GM21619 (cell line): ENCODE results near the gene CLASP2.
A peak's percentile ranks its signal among the peaks of the same experiment; 100 is the strongest.
"Not testable (repeated sequence)": the region's sequence is repeated elsewhere in the genome, so short reads cannot be mapped to it uniquely, and the experiment has no call there.

Experiments
- ATAC-seq: cut with Tn5 transposase; IDR thresholded peaks from one replicate; pipeline ENCODE4 v1.9.1; 2021; ENCODE audit not compliant: unreplicated experiment

Gene CLASP2

GRCh38 chr3:33690341-33690740 is 27.7 kb downstream of the CLASP2 start:
- no peak for ATAC-seq

GRCh38 chr3:33687406-33688010 is 30.5 kb downstream of the CLASP2 start:
- no peak for ATAC-seq

- ATAC-seq, result no peak
Measured at GRCh38 chr3:33682770-33683169, 35.3 kb downstream of the CLASP2 start.

GRCh38 chr3:33681667-33682066 is 36.4 kb downstream of the CLASP2 start:
- ATAC-seq, result no peak

GRCh38 chr3:33678073-33678472 is 40.0 kb downstream of the CLASP2 start:
- no peak for ATAC-seq

- ATAC-seq, result not testable (repeated sequence)
Measured at GRCh38 chr3:33673436-33673835, 44.6 kb downstream of the CLASP2 start.

- ATAC-seq, result no peak
Measured at GRCh38 chr3:33668618-33669017, 49.4 kb downstream of the CLASP2 start.

- ATAC-seq, result no peak
Measured at GRCh38 chr3:33665294-33665693, 52.8 kb downstream of the CLASP2 start.

GRCh38 chr3:33664195-33664594 is 53.9 kb downstream of the CLASP2 start:
- ATAC-seq, result no peak

GRCh38 chr3:33663042-33663441 is 55.0 kb downstream of the CLASP2 start:
- no peak for ATAC-seq

- ATAC-seq, result no peak
Measured at GRCh38 chr3:33659856-33660434, 58.1 kb downstream of the CLASP2 start.

- peak; percentile 85 for ATAC-seq
Measured at GRCh38 chr3:33658991-33659848, 58.8 kb downstream of the CLASP2 start.

GRCh38 chr3:33658621-33658990 is 59.4 kb downstream of the CLASP2 start:
- no peak for ATAC-seq

GRCh38 chr3:33658039-33658438 is 60.0 kb downstream of the CLASP2 start:
- ATAC-seq, result no peak

- no peak for ATAC-seq
Measured at GRCh38 chr3:33652736-33653135, 65.3 kb downstream of the CLASP2 start.

GRCh38 chr3:33651101-33651500 is 67.0 kb downstream of the CLASP2 start:
- not testable (repeated sequence) for ATAC-seq

- no peak for ATAC-seq
Measured at GRCh38 chr3:33650495-33650894, 67.6 kb downstream of the CLASP2 start.

- ATAC-seq, result no peak
Measured at GRCh38 chr3:33648793-33649192, 69.3 kb downstream of the CLASP2 start.

- no peak for ATAC-seq
Measured at GRCh38 chr3:33646406-33646805, 71.6 kb downstream of the CLASP2 start.

GRCh38 chr3:33645060-33645647 is 72.9 kb downstream of the CLASP2 start:
- ATAC-seq, result no peak

GRCh38 chr3:33644582-33644981 is 73.5 kb downstream of the CLASP2 start:
- no peak for ATAC-seq

GRCh38 chr3:33642806-33643205 is 75.2 kb downstream of the CLASP2 start:
- ATAC-seq, result no peak
